Stimulated activated CD4-positive, alpha-beta T cell treated with anti-CD3 and anti-CD28 coated beads, Interleukin-2, amount 100 ng/mL, for 48 hours (primary cell): ENCODE results near the gene CAVIN3.

Experiments
- DNase-seq, 2 donors: peaks; one replicate each; pipeline ENCODE4 v3.0.0-alpha.2; 2020

Gene CAVIN3

DNA sequence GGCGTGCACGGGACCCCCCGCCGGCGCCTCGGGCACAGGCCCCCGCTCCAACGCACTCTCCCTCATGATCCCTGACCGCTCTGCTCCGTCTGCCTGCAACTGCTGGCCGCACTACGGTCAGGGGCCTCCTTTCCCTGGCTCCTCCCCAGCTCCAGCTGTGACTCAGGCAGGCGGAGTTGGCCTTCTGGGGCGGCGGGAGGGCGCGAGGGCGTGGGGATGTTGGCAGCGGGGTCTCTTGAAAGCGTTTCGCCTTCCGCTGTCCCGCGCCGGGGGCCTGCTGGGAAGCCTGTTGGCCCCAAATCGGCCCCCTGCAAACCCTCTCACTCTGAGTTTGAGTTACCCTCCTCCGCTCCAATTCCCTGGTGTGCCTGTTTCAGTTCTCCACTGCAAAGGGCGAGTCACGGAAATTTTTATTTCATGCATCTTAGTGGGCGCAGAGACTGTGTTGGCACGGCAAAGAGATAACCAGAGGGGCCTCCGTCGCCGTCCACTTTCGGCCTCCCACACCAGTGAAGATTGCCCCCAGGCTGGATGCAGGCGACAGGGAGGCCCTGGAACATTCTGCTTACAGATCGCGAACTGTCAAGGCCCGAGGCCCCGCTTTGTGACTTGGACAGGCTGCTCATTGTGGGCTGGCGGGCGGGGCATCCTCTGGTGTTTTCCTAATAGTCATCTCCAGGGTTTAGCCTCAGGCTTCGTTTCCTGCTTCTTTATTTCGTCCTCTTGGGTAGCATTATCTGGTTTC is at the start of gene CAVIN3:
CAVIN3 (minus strand) TSS at position 91 of the 745 bp plus-strand sequence; CDS start at position 66, 25 bp downstream.
- DNase-seq = peak; percentile 70 to 75

GRCh38 chr11:6365659-6366058 is 45.4 kb upstream of the CAVIN3 start:
- no peak for DNase-seq

DNA sequence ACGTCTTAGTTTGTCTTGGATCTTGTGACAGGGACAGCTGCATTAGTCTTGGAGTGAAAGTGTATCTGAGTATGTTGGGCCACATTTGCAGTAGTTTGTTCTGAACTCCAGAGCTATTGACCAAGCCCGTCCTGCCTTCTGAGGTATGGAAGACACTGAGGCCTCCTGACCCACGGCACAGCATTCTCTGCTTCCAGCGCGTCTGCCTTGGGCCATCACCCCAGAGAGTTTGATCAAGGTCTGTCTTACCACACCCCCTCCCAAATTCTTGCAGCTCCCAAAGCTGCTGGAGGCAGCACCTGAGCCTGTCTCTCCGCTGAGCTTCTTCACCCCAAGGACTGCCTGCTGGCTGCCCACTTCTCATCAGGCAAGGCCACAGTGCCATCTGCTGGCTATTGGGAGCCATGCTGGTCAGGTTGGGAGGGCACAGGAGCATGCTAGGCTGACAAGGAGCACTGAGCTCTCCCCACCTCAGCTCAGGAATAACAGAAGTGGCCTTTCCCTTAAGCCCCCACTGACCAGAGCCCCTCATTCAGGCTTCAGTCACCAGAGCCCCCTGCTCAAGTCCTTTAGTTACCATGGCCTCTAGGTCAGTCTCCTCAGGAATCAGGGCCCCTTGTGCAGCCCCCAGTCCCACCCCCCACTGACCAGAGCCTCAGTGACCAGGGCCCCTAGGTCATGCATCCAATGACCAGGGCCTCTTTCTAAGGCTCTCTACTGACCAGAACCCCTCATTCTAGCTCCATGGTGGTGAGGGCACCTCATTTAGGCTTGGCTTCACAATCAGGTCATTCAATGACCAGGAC is 42.8 kb upstream of the CAVIN3 start:
- peak; percentile 66 to 74 for DNase-seq

DNA sequence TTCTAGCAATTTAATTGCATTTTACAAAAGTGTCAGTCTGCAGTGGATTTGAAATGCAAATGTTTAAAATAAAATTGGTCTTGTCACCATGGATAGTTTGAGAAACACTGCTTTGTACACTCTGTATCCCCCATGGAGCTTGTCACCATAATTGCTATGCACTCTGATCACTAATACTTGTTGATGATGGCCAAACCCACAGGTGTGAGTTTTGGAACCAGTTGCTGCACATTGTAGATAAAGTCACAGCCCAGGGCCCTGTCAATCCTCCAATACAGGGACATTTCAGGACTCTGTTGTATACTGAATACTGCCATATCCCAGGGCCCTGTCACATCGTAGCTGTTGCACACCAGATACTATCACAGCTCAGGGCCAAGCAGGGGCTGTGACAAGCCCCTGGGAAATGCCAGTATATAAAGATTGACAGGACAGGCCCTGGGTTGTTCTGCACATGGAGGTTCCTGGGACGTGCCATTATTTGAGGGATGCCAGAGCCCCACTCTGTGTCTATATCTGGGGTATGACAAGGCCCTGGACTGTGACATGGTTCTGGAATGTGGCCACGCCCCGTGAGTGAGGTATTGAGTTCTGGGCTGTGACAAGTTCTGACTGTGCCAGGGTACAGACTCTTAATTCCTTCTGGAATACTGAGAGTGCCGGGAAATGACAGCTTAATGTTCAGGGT is 42.0 kb upstream of the CAVIN3 start:
- no peak for DNase-seq

- DNase-seq = no peak
Observed at GRCh38 chr11:6360183-6360582, 39.9 kb upstream of the CAVIN3 start.

- DNase-seq = peak; percentile 41 to 50
Observed at GRCh38 chr11:6357222-6357621, 36.9 kb upstream of the CAVIN3 start.

DNA sequence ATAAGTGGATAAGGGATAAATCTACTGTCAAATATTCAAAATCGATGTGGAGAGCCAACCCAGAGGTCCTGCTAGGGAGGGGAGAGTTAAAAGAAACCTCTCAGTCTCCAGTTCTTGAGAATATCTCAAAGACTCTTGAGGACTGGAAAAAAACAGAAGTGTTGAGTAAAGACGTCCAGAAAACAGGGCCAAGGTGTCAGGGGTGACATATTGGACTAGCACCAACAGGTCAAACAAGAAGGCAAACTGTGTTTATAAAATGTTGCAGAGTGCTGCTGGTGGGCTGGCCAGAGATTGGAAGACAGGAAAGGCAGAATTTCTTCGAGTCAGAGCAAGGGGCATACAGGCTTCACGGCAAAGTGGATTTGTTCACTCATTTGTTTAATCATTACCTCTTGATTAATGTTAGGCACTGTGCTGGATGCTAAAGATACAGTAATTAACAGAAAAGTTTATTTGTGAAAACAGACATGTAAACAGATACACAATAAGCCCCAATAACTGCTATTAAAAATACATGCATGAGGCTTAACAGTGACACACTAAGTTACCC is 36.3 kb upstream of the CAVIN3 start:
- no peak for DNase-seq

DNA sequence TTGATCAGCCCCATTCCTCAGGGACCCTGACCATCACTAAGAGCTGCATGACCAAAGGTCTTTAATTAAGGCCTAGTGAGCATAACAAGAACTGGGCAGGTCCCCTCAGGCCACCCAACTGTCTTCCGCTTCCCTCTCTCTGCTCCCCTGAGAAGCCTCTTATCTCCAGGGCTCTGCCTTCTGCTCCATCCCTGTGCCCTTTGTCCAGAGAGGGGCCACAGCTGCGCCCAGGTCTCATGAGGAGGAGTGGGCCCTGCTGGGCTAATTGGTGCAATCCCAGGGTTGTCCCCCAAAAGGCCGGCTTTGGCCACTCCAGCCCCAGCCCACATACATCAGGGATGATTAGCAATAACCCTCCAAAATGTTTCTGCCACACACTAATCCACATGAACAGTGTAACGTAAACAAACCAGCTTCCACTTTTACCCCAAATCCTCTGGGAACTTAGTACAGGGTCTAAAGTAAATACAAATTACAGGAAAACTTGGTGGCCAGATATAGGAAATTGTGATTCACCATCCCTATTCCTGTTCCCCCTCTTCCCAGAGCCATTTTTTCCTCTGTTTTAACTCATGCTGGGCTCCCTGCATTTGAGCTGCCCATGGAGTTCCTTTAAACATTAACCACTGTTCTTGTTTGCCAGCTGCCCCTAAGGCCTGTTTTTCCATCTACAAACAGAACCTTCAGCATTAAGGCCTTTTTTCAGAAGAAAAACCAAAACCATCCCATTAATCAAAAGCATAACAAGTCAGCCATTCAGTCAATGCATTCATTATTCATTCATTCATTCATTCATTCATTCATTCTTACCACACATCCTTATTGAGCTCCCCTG is 34.6 kb upstream of the CAVIN3 start:
- DNase-seq = no peak

DNA sequence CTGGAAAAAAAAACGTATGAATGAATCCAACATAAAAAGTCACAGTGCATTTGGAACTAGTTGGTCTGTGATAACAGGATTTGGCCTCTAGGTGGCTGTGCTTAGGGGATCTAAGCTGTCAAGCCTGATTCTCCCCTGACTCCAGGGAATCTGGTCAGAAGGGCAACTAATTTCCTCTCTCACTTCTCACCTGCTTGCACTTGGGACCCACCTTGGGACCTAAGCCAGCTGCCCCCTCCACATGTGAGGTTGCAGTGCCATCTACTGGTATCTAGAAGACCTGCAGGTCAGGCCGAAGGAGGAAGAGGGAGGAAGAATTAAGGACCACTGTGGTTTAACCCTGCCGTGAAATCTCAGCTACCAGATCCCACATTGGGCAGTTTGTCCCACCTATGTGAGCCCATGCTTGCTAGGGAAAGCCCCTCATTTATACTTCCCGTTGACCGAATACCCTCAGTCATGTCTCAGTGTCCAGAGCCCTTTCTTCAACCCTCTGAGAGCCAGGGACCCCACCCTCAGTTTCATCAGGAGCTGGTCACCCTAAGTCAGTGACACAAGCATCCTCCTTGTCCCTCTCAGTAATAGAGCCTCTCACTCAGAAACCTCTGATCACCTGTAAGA is 33.2 kb upstream of the CAVIN3 start:
- peak; percentile 58 to 61 for DNase-seq

DNA sequence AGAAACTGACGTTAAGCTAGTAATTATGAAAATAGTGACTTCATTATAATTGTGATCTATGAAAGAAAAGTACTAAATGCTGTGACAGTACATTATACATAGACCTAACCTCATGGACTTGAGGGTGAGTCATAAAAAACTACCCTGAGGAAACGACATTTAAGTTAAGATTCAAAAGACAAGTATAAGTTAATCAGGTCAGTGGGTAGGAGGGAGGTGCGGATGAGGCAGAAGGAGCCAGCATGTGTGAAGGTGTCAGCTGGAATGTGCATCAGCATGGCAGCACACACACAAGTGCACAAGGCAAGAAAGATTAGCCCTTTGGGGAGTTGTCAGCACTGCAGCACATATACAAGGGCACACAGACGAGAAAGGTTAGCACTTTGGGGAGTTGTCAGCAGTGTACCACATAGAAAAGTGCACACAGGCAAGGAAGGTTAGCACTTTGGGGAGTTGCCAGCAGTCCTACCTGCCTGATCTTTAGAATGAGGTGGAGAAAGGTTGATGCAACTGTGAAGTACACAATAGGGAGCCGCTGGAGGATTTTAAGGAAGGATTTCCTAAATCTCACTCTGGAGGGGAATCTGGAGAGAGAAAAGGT is 31.6 kb upstream of the CAVIN3 start:
- peak in 1 of 2 donors; percentile 16 for DNase-seq

GRCh38 chr11:6350486-6350885 is 30.2 kb upstream of the CAVIN3 start:
- no peak for DNase-seq

- no peak for DNase-seq
Observed at GRCh38 chr11:6350043-6350442, 29.7 kb upstream of the CAVIN3 start.

- DNase-seq = no peak
Observed at GRCh38 chr11:6345366-6345765, 25.1 kb upstream of the CAVIN3 start.

GRCh38 chr11:6336293-6336692 is 16.0 kb upstream of the CAVIN3 start:
- DNase-seq = no peak

DNA sequence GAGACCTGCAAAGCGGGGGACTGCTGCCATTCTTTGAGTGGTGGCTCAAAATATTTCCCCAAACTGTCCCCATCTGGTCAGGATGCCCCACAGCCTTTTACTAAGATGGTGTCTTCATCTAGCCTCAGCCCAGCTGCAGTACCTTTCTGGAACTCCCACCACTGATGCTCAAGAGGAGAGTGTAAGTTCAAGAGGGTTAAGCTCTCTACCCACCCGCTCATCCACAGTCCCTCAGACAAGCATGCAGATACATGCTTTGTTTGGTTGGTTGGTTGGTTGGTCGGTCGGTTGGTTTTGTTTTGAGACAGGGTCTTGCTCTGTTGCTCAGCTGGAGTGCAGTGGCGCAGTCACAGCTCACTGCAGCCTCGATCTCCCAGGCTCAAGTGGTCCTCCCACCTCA is 14.5 kb upstream of the CAVIN3 start:
- no peak for DNase-seq

- no peak for DNase-seq
Observed at GRCh38 chr11:6333095-6333494, 12.8 kb upstream of the CAVIN3 start.

DNA sequence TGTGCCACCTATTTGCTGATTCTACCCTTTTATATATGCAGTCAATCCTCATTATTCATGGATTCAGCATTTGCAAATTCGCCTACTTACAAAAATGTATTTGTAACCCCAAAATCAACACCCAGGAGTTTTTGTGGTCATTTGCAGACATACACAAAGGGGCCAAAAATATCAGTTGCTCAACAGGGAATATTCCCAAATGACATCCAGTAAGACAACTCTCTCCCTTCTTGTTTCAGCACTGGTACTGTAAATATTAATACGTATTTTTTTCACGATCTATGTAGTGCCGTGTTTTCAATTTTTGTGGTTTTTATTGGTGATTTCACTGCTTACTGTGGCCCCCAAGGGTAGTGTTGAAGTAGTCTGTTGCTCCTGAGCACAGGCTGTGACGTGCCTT is 11.8 kb upstream of the CAVIN3 start:
- DNase-seq = no peak

DNA sequence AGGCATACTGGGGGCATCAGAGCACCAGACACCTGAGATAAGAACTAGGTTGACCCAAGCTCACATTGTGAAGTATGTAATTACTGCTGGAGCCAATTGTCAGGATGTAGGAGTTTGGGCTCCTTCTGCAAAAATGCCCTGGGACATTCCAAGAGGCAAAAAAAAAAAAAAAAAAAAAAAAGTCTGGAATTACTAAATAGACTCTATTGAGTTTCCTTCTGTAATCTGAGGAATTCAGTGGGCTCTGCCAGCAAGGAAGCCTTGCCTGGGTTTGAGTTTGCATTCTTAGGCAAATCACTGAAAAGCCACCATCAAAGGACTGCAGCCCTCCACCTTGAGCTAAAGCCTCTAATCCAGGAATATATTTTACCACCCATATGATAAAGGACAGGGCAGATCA is 8.0 kb upstream of the CAVIN3 start:
- no peak for DNase-seq

DNA sequence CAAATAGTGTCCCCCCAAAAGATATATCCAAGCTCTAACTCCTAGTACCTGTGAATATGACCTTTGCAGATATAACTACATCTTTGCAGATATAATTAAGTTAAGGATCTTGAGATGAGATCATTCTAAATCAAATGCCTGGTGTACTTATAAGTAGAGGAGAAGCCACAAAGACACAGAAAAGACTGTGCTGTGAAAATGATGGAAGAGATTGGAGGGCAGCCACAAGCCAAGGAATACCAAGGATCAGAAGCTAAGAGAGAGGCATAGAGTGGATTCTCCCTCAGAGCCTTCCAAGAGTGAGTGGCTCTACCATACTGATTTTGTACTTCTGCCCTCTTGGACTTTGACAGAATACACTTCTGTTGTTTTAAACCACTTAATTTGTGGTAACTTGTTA is 7.5 kb upstream of the CAVIN3 start:
- DNase-seq = no peak

- DNase-seq = no peak
Observed at GRCh38 chr11:6326985-6327384, 6.7 kb upstream of the CAVIN3 start.

- no peak for DNase-seq
Observed at GRCh38 chr11:6326303-6326702, 6.0 kb upstream of the CAVIN3 start.
